Mesodermal cell (in vitro differentiated cells): ENCODE data around the gene RANBP17.
"Not testable (repeated sequence)": the region's sequence is repeated elsewhere in the genome, so short reads cannot be mapped to it uniquely, and the experiment has no call there.

ENCODE experiments used
- H3K27ac ChIP-seq: 2 replicates; pipeline ENCODE4 v1.7.0; 2013; ENCODE audit warnings: mild to moderate bottlenecking, low read depth, low read length, moderate library complexity; ENCODE audit not compliant: severe bottlenecking
- H3K36me3 ChIP-seq: 2 replicates; pipeline ENCODE4 v1.7.1; 2013; ENCODE audit warnings: mild to moderate bottlenecking, low read length, moderate library complexity; ENCODE audit not compliant: control insufficient read depth, insufficient read depth
- H3K4me1 ChIP-seq: one replicate; pipeline ENCODE4 v1.7.1; 2013; ENCODE audit warnings: mild to moderate bottlenecking, low read length; ENCODE audit not compliant: insufficient read depth, control insufficient read depth, poor library complexity, severe bottlenecking
- H3K4me3 ChIP-seq: 2 replicates; pipeline ENCODE4 v1.7.0; 2013; ENCODE audit warnings: low read length, control low read depth, mild to moderate bottlenecking; ENCODE audit not compliant: insufficient read depth, poor library complexity, severe bottlenecking; ENCODE audit errors: extremely low read depth
- H3K9me3 ChIP-seq: 2 replicates; pipeline ENCODE4 v1.7.1; 2013; ENCODE audit warnings: mild to moderate bottlenecking, low read length, moderate library complexity; ENCODE audit not compliant: control insufficient read depth
- WGBS, 2 experiments: methylation state at CpG; one replicate each; pipeline ENCODE4 v1.1.5; 2013; ENCODE audit warnings: missing lambda C conversion rate in 2 of 2; ENCODE audit not compliant: insufficient coverage in 2 of 2; 5-methylcytosine and 5-hydroxymethylcytosine counted together

RANBP17 gene

GRCh38 chr5:170865622-170866021 is 3.8 kb downstream of the RANBP17 start:
- Histone ChIP-seq H3K4me3 (no peak overlapping the region), H3K36me3 (peaks cover 4% of the 10 kb centered on the region), H3K9me3 (peaks cover 9% of the 10 kb centered on the region), H3K4me1 (no peaks in the 10 kb centered on the region), H3K27ac (no peak overlapping the region)
- WGBS, 2 experiments = 100% methylated on average over 1 of the region's 1 CpG

DNA sequence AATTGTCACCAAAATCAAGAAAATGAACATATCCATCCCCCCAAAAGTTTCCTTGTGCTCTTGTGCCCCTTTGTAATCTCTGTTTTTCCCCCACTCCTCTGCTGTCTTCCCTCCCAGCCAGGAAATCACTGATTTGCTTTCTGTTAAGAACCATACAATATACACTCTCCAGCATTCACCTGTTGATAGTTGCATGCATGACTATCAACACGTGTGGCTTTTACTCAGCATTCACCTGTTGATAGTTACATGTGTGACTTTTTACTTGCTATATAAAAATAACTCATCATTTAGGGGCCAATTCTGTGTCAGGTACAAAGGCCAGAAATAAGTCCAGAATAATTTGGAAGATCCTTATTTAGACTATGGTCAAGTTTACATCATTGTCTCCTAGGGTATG is 6.0 kb downstream of the RANBP17 start:
- peaks cover 4% of the 10 kb centered on the region for H3K36me3 ChIP-seq
- no peak overlapping the region for H3K27ac ChIP-seq
- peaks cover 7% of the 10 kb centered on the region for H3K9me3 ChIP-seq
- no peaks in the 10 kb centered on the region for H3K4me1 ChIP-seq
- no peak overlapping the region for H3K4me3 ChIP-seq
- no CpG with 5 or more reads among the region's 1 CpG for WGBS, 2 experiments

DNA sequence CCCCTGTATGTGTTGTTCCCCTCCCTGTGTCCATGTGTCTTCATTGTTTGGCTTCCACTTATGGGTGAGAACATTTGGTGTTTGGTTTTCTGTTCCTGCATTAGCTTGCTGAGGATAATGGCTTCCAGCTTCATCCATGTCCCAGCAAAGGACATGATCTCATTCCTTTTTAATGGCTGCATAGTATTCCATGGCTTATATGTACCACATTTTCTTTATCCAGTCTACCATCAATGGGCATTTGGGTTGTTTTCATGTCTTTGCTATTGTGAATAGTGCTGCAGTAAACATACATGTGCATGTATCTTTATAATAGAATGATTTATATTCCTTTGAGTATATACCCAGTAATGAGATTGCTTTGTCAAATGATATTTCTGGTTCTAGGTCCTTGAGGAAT is 8.6 kb downstream of the RANBP17 start:
- H3K9me3 ChIP-seq, H3K27ac ChIP-seq, H3K4me3 ChIP-seq, H3K4me1 ChIP-seq, H3K36me3 ChIP-seq: not testable (repeated sequence)

- no peaks in the 10 kb centered on the region for H3K36me3 ChIP-seq
Observed at GRCh38 chr5:170874017-170874416, 12.2 kb downstream of the RANBP17 start.

GRCh38 chr5:170875811-170876210 is 14.0 kb downstream of the RANBP17 start:
- Histone ChIP-seq H3K9me3 (peaks cover 7% of the 10 kb centered on the region), H3K4me3 (no peak overlapping the region), H3K4me1 (no peaks in the 10 kb centered on the region), H3K36me3 (no peaks in the 10 kb centered on the region), H3K27ac (no peak overlapping the region)
- WGBS, 2 experiments = 82 to 100% methylated on average over 3 of the region's 4 CpGs

More at GRCh38 chr5:170874017-170874416, 12.2 kb downstream of the RANBP17 start:
- Histone ChIP-seq H3K4me3 (no peak overlapping the region), H3K4me1 (no peaks in the 10 kb centered on the region), H3K27ac (no peak overlapping the region), H3K9me3 (peaks cover 7% of the 10 kb centered on the region)
- 90 to 100% methylated on average over 1 to 2 of the region's 2 CpGs for WGBS, 2 experiments

DNA sequence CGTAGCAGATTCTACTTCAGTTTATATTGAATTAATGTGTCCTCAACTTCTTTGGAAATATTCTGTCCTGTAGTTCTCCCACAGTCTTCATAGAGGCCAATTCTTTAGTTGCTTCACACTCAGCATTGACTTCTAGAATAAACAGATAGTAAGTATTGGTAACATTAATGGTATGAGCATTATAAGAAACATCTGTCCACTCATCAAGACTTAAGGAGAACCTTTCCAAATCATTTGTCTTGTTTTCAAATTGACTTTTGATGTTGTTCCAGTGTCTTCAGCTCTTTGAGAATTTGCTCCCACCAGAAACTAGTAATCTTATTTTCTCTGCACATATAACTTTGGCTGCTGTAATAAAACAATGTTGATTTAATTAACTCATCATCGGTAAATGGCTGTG is 18.3 kb downstream of the RANBP17 start:
- no CpG with 5 or more reads among the region's 2 CpGs for WGBS, 2 experiments
- Histone ChIP-seq H3K27ac (no peak overlapping the region), H3K36me3 (peaks cover 7% of the 10 kb centered on the region), H3K4me1 (no peaks in the 10 kb centered on the region), H3K9me3 (no peaks in the 10 kb centered on the region), H3K4me3 (no peak overlapping the region)

DNA sequence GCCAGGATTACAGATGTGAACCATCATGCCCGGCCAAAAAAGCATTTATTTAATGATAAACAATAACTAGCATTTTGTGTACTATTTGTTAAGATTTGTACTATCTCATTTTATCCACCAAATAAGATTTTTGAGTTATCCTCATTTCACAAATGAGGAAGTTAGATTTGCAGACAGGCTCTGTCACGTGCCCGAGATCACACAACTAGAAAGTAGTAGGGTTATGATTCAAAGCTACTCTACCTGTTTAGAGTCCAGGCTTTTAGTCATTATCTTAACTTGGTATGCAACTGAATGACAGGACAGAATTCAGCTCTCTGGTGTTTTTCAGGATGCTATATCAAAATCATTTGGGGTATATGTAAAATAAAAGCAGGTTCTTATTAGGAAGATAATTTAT is 20.5 kb downstream of the RANBP17 start:
- H3K36me3 ChIP-seq = peaks cover 11% of the 10 kb centered on the region
- no peak overlapping the region for H3K27ac ChIP-seq
- H3K4me3 ChIP-seq = no peak overlapping the region
- H3K4me1 ChIP-seq = no peaks in the 10 kb centered on the region
- WGBS, 2 experiments = 100% methylated on average over 2 of the region's 3 CpGs; no CpG with 5 or more reads in 1 of the 2 experiments
- no peaks in the 10 kb centered on the region for H3K9me3 ChIP-seq

GRCh38 chr5:170885256-170885655 is 23.4 kb downstream of the RANBP17 start:
- no peaks in the 10 kb centered on the region for H3K9me3 ChIP-seq
- H3K4me1 ChIP-seq = no peaks in the 10 kb centered on the region
- H3K27ac ChIP-seq = peak overlapping the region; percentile 6
- H3K36me3 ChIP-seq = peaks cover 11% of the 10 kb centered on the region
- no peak overlapping the region for H3K4me3 ChIP-seq

- H3K4me3 ChIP-seq = no peak overlapping the region
- peak overlapping the region; percentile 6 for H3K27ac ChIP-seq
- 92% methylated on average over 2 of the region's 2 CpGs; no CpG with 5 or more reads in 1 of the 2 experiments for WGBS, 2 experiments
- peaks cover 11% of the 10 kb centered on the region for H3K36me3 ChIP-seq
- no peaks in the 10 kb centered on the region for H3K9me3 ChIP-seq
- no peaks in the 10 kb centered on the region for H3K4me1 ChIP-seq
Observed at GRCh38 chr5:170885809-170886208, 24.0 kb downstream of the RANBP17 start.

- Histone ChIP-seq H3K27ac (peak overlapping the region; percentile 6), H3K4me1 (no peaks in the 10 kb centered on the region), H3K36me3 (peaks cover 11% of the 10 kb centered on the region), H3K4me3 (no peak overlapping the region), H3K9me3 (no peaks in the 10 kb centered on the region)
- WGBS, 2 experiments = 93 to 100% methylated on average over 2 of the region's 3 CpGs
Observed at GRCh38 chr5:170886210-170886894, 24.5 kb downstream of the RANBP17 start.

DNA sequence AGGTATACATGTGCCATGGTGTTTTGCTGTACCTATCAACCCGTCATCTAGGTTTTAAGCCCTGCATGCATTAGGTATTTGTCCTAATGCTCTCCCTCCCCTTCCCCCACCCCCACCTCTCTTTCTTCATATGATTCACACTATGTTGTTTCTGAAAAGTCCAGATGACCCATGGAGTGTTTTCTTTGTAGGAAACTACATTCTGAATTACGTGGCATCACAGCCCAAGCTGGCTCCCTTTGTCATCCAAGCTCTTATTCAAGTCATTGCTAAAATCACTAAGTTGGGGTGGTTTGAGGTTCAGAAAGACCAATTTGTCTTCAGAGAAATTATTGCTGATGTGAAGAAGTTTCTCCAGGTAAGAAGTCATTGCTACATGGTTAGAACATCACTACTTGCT is 30.4 kb downstream of the RANBP17 start:
- Histone ChIP-seq H3K9me3 (no peaks in the 10 kb centered on the region), H3K27ac (no peak overlapping the region), H3K4me1 (no peaks in the 10 kb centered on the region), H3K36me3 (no peaks in the 10 kb centered on the region), H3K4me3 (no peak overlapping the region)
- no CpG with 5 or more reads among the region's 2 CpGs for WGBS, 2 experiments
